GM19467 (cell line): ENCODE measurements around the gene GPR146.
A peak's percentile ranks its signal among the peaks of the same experiment; 100 is the strongest.
"Not testable (repeated sequence)": the region's sequence is repeated elsewhere in the genome, so short reads cannot be mapped to it uniquely, and the experiment has no call there.

Source experiments
- ATAC-seq: cut with Tn5 transposase; IDR thresholded peaks from one replicate; pipeline ENCODE4 v1.9.1; 2021; ENCODE audit warnings: mild to moderate bottlenecking, moderate library complexity; ENCODE audit not compliant: unreplicated experiment

The GPR146 gene

DNA sequence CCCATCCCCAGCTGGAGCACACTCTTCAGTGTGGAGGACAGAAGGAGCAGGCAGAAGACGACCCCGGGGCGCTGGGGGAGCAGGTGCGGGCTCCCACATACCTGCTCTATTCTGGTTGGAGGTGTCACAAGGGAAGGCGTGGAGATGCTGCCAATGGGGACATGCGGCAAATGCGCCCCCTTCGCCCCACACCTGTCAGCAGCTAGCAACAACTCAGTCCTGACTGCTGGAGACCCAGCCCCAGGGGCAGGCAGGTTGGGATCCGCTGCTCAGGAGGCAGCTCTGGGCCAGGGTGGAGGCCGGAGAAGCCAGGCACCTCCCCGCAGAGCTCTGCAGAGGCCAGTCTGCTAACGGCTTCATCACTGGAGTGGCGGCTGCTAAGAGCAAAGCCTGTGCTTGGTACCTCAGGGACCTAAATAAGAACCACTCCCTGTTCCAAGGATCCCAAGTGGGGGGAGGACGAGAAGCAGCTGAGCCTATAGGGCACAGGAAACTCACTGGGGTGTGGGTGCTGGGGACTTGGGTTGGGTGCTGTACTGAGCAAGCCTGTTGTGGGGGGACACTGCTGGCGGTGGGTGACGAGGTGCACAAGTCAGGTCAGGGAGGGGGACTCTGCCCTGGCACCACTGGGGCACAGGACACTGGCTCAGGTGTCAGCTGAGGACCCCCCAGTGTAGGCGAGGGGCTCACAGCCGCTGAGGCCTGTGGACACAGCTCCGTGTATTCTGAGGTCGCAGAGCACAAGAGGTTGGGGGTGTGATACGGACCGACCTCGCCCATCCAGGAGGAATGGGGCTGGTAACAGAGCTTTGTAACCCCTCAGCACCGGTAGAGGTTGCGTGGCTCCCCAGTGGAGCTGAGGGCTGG lies 19.2 kb upstream of the GPR146 start:
- no peak for ATAC-seq

- no peak for ATAC-seq
Observed at GRCh38 chr7:1025743-1026581, 18.4 kb upstream of the GPR146 start.

GRCh38 chr7:1026721-1027161 lies 17.6 kb upstream of the GPR146 start:
- no peak for ATAC-seq

GRCh38 chr7:1027242-1028043 lies 16.9 kb upstream of the GPR146 start:
- peak; percentile 0 for ATAC-seq

GRCh38 chr7:1028044-1028770 lies 16.1 kb upstream of the GPR146 start:
- peak; percentile 42 for ATAC-seq

DNA sequence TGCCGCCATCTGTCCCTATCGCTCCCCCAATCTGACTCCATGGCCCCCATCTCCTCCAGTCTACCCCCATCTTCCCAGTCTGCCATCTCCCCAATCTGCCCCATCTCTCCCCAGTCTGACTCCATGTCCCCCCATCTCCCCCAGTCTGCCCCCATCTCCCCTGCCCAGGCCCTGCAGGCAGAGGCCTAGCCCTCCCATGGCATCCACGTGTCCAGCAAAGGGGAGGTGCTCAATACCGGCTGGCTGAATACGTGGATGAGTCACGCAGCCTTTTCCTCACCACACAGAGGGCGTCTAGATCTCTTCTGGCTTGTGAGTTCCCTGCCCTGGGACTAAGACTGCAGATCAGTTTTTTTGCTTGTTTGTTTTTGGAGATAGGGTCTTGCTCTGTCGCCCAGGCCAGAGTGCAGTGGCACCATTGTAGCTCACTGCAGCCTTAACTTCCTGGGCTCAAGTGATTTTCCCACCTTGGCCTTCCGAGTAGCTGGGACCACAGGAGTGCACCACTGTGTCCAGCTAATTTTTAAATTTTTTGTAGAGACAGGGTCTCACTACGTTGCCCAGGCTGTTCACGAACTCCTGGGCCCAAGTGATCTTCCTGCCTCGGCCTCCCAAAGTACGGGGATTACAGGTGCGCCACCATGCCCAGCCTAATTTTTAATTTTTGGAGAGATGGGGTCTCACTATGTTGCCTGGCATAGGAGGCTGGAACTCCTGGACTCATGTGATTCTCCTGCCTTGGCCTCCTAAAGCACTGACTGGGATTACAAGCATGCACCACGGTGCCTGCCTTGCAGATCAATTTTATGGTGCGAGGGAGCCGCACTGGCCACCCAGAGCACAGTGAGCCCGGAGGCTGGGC lies 15.3 kb upstream of the GPR146 start:
- no peak for ATAC-seq

- no peak for ATAC-seq
Observed at GRCh38 chr7:1029637-1030443, 14.5 kb upstream of the GPR146 start.

DNA sequence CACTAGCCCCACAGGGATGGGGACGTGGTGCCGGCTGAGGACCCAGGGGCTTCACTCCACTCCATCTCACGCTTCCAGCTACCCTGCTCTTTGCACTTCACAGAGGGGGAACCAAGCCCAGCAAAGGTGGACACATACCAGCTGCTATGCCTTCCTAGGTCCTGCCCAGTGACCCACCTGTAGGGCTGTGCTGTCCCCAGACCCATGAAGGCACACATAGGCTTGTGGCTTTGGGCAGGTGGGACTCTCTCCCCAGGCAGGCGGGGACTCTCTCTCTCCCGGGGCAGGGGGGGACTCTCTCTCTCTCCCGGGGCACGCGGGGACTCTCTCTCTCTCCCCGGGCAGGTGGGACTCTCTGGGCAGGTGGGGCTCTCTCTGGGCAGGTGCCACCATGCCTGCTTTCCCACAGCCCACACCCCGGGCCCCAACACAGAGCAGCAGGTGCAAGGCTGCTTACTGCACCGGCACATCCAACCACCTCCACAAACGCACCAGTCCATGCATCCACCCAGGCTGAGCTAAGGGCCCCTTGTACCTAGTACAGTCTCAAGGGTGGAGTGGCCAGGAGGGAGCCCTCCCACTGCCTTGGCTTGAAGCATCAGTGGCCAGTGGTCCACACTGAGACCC lies 13.8 kb upstream of the GPR146 start:
- ATAC-seq = no peak

DNA sequence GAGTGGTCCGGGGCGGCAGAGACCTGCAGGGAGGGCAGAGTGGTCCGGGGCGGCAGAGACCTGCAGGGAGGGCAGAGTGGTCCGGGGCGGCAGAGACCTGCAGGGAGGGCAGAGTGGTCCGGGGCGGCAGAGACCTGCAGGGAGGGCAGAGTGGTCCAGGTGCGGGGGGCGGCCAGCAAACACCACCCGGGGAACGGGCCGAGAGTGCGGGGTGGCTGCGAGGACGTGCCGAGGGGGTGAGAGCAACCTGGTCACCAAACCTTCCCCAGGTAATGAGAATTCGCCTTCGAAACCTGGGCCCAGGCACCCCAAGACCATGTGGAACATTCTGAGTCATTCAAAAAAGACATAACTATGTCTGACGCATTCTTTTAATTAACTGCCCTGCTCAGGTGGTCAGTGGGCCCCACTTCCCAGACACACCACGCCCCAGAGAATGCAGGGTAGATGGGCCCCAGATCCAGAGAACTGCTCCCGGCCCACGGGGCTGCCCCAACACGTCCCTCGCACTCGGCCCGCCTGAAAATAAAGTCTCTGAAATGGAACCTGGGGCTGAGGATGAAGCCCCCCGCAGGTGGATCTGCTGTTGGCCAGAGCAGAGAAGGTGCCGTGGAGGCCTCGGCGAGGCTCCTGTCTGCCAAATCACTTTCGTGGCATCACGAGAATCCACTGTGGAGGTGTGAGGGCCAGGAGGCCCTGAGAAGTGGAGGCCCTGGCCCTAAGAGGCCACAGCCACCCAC lies 12.5 kb upstream of the GPR146 start:
- ATAC-seq = no peak

- ATAC-seq = no peak
Observed at GRCh38 chr7:1032536-1033181, 11.7 kb upstream of the GPR146 start.

- no peak for ATAC-seq
Observed at GRCh38 chr7:1033546-1034145, 10.7 kb upstream of the GPR146 start.

- ATAC-seq = not testable (repeated sequence)
Observed at GRCh38 chr7:1034769-1035168, 9.6 kb upstream of the GPR146 start.

DNA sequence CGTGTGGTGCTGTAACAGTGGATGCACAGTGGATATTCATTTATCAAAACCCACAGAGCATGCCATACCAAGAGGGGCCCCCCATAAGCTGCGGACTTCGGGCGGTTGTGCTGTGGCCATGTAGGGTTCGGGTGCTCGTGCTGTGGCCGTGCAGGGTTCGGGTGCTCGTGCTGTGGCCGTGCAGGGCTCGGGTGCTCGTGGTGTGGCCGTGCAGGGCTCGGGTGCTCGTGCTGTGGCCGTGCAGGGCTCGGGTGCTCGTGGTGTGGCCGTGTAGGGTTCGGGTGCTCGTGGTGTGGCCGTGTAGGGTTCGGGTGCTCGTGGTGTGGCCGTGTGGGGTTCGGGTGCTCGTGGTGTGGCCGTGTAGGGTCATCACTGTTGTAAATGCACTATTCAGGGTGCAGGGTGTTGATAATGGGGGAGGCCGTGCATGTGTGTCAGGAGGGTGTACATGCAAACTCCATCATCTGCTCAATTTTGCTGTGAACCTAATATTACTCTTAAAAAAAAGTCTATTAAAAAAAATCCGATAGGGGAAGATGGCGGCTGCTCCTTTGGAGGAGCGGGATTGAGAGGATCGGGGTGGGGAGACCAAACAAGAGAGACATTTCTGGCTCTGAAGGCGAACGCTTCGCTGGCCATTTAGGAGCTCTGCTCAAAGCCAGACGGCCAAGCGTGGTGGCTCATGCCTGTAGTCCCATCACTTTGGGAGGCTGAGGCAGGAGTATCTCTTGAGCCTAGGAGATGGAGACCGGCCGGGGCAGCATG lies 8.0 kb upstream of the GPR146 start:
- not testable (repeated sequence) for ATAC-seq

DNA sequence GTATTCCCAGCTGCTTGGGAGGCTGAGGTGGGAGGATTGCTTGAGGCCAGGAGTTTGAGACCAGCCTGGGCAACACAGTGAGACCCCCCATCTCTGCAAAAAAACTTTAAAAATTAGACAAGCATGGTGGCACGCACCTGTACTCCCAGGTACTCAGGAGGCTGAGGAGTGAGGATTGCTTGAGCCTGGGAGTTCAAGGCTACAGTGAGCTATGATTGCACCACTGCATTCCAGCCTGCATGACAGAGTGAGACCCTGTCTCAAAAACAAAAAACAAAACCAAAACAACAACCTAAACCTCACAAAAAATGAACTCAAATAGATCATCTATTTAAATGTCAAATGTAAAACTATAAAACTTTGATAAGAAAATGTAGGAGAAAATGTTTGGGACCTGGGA lies 4.1 kb upstream of the GPR146 start:
- not testable (repeated sequence) for ATAC-seq

DNA sequence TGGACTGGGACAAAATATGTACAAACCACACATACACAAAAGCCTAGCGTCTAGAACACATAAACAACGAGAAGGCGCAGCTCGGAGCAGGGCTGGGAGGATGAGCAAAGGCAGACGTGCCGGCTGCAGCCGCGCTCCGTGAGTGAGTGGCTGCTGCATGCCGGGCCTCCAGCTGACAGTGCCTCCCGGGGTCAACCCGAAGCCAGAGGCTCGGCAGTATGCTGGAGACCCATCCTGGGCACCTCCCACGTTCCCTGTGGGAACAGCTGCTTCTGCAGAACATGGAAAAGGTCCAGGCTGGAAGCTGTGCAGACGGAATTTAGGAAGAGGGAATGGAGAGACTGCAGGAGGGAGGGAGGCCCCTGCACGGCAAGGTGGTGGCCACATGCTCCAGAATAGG lies 3.6 kb upstream of the GPR146 start:
- ATAC-seq = no peak
